OCI-LY1 (cell line): ENCODE results near the gene FZD2.
"Not testable (repeated sequence)": the region's sequence is repeated elsewhere in the genome, so short reads cannot be mapped to it uniquely, and the experiment has no call there.

Experiments
- H2AFZ ChIP-seq: fragments of 200-600 bp; sonication (generic), shearing (Covaris generic); 2 replicates; pipeline ENCODE4 v1.6.0; 2014; ENCODE audit warnings: antibody characterized with exemption, mild to moderate bottlenecking, low read length
- H3F3A ChIP-seq: fragments of 200-600 bp; sonication (generic), shearing (Covaris generic); 2 replicates; pipeline ENCODE4 v1.6.0; 2014; ENCODE audit warnings: mild to moderate bottlenecking, antibody characterized with exemption, low read length, moderate library complexity; ENCODE audit not compliant: insufficient read depth
- H3K27ac ChIP-seq: fragments of 200-600 bp; sonication (generic); 2 replicates; pipeline ENCODE4 v1.5.1; 2014; ENCODE audit warnings: low read length, mixed run types, mild to moderate bottlenecking, low read depth; ENCODE audit not compliant: poor library complexity, severe bottlenecking
- H3K27me3 ChIP-seq: fragments of 200-600 bp; sonication (generic); 2 replicates; pipeline ENCODE4 v1.6.0; 2014; ENCODE audit warnings: antibody characterized with exemption, mild to moderate bottlenecking, low read length, moderate library complexity; ENCODE audit not compliant: insufficient read depth
- H3K36me3 ChIP-seq: fragments of 200-600 bp; sonication (generic); 2 replicates; pipeline ENCODE4 v1.6.1; 2014; ENCODE audit warnings: mild to moderate bottlenecking, antibody characterized with exemption, low read length, moderate library complexity, mixed read lengths; ENCODE audit not compliant: insufficient read depth
- H3K4me1 ChIP-seq: fragments of 200-600 bp; sonication (generic); 2 replicates; pipeline ENCODE4 v1.5.1; 2014; ENCODE audit warnings: mild to moderate bottlenecking, low read length, moderate library complexity; ENCODE audit not compliant: insufficient read depth, severe bottlenecking
- H3K4me2 ChIP-seq: fragments of 200-600 bp; sonication (generic), shearing (Covaris generic); 2 replicates; pipeline ENCODE4 v1.6.1; 2014; ENCODE audit warnings: low read length
- H3K4me3 ChIP-seq: fragments of 200-600 bp; sonication (generic); 2 replicates; pipeline ENCODE4 v1.5.1; 2014; ENCODE audit warnings: low read length, low read depth, mild to moderate bottlenecking, mixed read lengths; ENCODE audit not compliant: poor library complexity, severe bottlenecking
- H3K79me2 ChIP-seq: fragments of 200-600 bp; shearing (Covaris generic); 2 replicates; pipeline ENCODE4 v1.6.1; 2016; ENCODE audit warnings: mixed run types, low read length, mixed read lengths; ENCODE audit not compliant: insufficient read depth
- H3K9ac ChIP-seq: fragments of 200-600 bp; sonication (generic), shearing (Covaris generic); 2 replicates; pipeline ENCODE4 v1.6.1; 2014; ENCODE audit warnings: mild to moderate bottlenecking, low read length, mixed read lengths
- H3K9me2 ChIP-seq: fragments of 200-600 bp; sonication (generic), shearing (Covaris generic); 2 replicates; pipeline ENCODE4 v1.6.1; 2014; ENCODE audit warnings: low read depth, mild to moderate bottlenecking, low read length, mixed read lengths
- H3K9me3 ChIP-seq: fragments of 200-600 bp; shearing (Covaris generic); 2 replicates; pipeline ENCODE4 v1.6.1; 2014; ENCODE audit warnings: low read length, mixed read lengths
- H4K20me1 ChIP-seq: fragments of 200-600 bp; sonication (generic), shearing (Covaris generic); 2 replicates; pipeline ENCODE4 v1.6.0; 2016; ENCODE audit warnings: mild to moderate bottlenecking, low read length; ENCODE audit not compliant: insufficient read depth
- EZH2 ChIP-seq: fragments of 200-600 bp; sonication (generic), shearing (Covaris generic); IDR thresholded peaks from 2 replicates; pipeline ENCODE4 v1.8.0; 2017; ENCODE audit warnings: borderline replicate concordance, mixed run types, mild to moderate bottlenecking, antibody characterized with exemption, low read length, moderate library complexity, mixed read lengths
- TF ChIP-seq, protein P1 (sequence below): fragments of 200-600 bp; sonication (generic), shearing (Covaris generic); IDR thresholded peaks from 2 replicates; pipeline ENCODE4 v1.5.1; 2017; ENCODE audit warnings: mild to moderate bottlenecking, antibody characterized with exemption, low read length, moderate library complexity, mixed read lengths

Gene FZD2

DNA sequence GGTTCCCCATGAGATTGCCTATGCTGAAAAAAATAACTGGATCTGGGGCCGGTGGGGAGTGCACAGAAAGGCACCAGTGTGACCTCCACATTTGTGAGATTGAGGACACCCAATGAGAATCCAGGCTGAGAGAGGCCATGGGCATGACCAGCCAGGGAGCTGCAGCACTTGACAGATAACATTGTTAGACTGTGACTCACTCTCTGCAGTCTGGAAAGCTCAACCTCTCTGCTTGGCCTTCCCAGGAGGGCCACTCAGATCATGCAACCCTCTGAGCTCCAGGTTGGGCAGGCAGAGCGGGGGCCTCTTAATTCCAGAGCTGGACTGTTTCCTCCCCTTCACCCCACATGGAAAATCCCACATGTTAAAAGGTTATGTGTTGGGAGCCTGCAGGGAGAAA, 30.1 kb downstream of the FZD2 start:
- Histone ChIP-seq H3K36me3 (no peaks in the 10 kb centered on the region), H3K27me3 (0 out of 2 replicates have a peak, but pooled peaks cover 4% of the 10 kb centered on the region), H3K79me2 (no peaks in the 10 kb centered on the region), H3F3A (no peaks in the 10 kb centered on the region), H4K20me1 (no peaks in the 10 kb centered on the region), H3K9ac (no peak overlapping the region), H3K9me3 (no peaks in the 10 kb centered on the region), H2AFZ (no peak overlapping the region), H3K4me1 (no peaks in the 10 kb centered on the region), H3K4me2 (no peak overlapping the region), H3K9me2 (no peaks in the 10 kb centered on the region), H3K27ac (no peak overlapping the region), H3K4me3 (no peak overlapping the region)
- TF ChIP-seq, protein P1, sequence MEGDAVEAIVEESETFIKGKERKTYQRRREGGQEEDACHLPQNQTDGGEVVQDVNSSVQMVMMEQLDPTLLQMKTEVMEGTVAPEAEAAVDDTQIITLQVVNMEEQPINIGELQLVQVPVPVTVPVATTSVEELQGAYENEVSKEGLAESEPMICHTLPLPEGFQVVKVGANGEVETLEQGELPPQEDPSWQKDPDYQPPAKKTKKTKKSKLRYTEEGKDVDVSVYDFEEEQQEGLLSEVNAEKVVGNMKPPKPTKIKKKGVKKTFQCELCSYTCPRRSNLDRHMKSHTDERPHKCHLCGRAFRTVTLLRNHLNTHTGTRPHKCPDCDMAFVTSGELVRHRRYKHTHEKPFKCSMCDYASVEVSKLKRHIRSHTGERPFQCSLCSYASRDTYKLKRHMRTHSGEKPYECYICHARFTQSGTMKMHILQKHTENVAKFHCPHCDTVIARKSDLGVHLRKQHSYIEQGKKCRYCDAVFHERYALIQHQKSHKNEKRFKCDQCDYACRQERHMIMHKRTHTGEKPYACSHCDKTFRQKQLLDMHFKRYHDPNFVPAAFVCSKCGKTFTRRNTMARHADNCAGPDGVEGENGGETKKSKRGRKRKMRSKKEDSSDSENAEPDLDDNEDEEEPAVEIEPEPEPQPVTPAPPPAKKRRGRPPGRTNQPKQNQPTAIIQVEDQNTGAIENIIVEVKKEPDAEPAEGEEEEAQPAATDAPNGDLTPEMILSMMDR = no peak
- TF ChIP-seq EZH2 = no peak

DNA sequence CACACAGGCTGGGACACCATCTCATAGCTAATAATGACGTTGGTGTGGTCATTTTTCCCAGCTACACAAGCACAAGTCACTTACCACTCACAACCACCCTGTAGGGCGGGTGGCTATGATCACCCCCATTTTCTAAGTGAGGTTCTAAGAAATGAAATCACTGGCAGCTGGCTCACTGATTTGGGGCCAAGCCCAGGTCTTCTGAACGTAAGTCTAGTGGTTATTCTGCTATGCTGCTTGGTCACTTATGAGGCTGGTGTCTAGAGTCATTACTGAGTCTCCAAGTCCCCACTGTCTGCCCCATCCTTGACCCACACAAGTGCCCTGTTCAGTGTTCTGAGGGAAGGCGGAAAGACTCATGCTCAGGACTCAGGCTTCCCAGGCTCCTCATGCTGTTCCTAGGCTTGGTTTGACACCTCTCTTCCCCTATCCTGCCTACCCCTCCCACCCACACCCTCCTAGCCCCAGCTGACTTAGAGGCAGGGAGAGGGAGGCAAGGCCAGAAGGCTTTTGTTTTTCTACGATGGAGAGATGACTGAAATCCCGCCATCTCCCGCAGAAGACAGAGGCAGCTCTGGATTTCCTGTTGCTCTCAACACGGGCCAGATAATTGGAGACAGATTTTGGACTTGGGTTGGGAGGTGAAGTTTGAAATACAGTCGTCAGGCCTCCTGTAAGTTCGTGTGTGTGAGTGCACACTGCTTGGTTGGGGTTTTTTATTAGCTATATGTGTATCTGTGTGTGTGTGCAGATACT, 32.2 kb downstream of the FZD2 start:
- Histone ChIP-seq H3K9me3 (no peaks in the 10 kb centered on the region), H3K9me2 (no peaks in the 10 kb centered on the region), H3K4me3 (no peak overlapping the region), H3K79me2 (no peaks in the 10 kb centered on the region), H3K36me3 (no peaks in the 10 kb centered on the region), H3K4me2 (no peak overlapping the region), H3K4me1 (no peaks in the 10 kb centered on the region), H3K9ac (no peak overlapping the region), H3K27ac (no peak overlapping the region), H3K27me3 (0 out of 2 replicates have a peak, but pooled peaks cover 4% of the 10 kb centered on the region), H3F3A (no peaks in the 10 kb centered on the region), H2AFZ (no peak overlapping the region), H4K20me1 (no peaks in the 10 kb centered on the region)
- no peak for TF ChIP-seq EZH2
- TF ChIP-seq, protein P1 = no peak

DNA sequence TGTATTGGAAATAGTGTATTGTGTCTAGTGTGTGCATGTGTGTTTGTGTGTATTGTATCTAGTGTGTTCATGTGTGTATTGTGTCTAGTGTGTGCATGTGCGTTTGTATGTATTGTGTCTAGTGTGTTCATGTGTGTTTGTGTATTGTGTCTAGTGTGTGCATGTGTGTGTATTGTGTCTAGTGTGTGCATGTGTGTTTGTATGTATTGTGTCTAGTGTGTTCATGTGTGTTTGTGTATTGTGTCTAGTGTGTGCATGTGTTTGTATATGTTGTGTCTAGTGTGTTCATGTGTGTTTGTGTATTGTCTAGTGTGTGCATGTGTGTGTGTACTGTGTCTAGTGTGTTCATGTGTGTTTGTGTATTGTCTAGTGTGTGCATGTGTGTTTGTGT, 32.8 kb downstream of the FZD2 start:
- H3F3A ChIP-seq, H3K27me3 ChIP-seq, H3K4me2 ChIP-seq, H2AFZ ChIP-seq, H4K20me1 ChIP-seq, H3K79me2 ChIP-seq, H3K9me2 ChIP-seq, H3K36me3 ChIP-seq, H3K4me3 ChIP-seq, H3K27ac ChIP-seq, H3K4me1 ChIP-seq, H3K9ac ChIP-seq, H3K9me3 ChIP-seq: not testable (repeated sequence)

DNA sequence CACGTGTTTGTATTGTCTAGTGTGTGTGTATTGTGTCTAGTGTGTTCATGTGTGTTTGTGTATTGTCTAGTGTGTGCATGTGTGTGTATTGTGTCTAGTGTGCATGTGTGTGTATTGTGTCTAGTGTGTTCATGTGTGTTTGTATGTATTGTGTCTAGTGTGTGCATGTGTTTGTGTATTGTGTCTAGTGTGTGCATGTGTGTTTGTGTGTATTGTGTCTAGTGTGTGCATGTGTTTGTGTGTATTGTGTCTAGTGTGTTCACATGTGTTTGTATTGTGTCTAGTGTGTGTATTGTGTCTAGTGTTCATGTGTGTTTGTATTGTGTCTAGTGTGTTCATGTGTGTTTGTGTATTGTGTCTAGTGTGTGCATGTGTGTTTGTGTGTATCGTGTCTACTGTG, 33.5 kb downstream of the FZD2 start:
- not testable (repeated sequence) for H3K4me2 ChIP-seq, H4K20me1 ChIP-seq, H3K27ac ChIP-seq, H3F3A ChIP-seq, H3K27me3 ChIP-seq, H3K9ac ChIP-seq, H3K9me2 ChIP-seq, H3K4me3 ChIP-seq, H2AFZ ChIP-seq, H3K9me3 ChIP-seq, H3K36me3 ChIP-seq, H3K79me2 ChIP-seq, H3K4me1 ChIP-seq
